GM21723 (cell line): Measurements from ENCODE around the gene DSCAM.

Experiments used
- ATAC-seq: cut with Tn5 transposase; IDR thresholded peaks from one replicate; pipeline ENCODE4 v1.9.1; 2021; ENCODE audit warnings: mild to moderate bottlenecking, moderate library complexity; ENCODE audit not compliant: unreplicated experiment

Gene DSCAM

DNA sequence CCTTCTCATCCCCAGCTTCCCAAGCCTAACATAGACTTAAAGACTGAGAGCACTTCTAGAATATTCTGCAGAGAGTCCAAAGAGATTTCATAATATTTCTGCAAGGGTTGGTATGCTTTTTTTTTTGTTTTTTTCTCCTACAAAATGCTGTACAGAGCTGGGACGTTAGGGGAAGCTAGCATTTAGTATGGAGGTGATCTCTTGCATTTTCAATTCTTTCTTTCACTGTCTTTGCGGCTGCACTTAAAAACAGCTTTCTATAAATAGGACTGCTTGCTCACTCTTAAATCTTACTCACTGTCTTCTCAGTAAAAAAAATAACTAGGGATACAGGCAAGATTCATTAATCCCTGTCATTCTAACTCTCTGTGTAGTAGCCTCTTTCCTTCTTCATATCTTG, 7.4 kb downstream of the DSCAM start:
- no peak for ATAC-seq

DNA sequence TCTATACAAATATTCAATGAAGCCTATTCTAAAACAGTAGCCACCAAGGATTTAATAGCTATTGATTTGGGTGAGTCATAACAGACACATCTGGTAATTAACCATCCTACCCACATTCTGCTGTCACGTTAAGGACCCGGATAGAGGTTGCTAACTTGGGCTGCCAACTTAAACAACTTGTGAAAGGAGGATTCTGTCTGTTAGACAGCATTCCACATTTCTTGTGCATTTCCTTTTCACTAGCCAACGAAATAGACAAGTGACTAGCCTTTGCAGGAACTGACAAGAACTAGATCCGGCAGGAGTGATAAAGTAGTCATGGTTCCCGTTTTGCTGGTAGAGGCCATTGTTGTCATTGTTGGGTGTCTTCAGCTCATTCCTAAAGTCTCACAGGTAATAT, 9.5 kb downstream of the DSCAM start:
- ATAC-seq, result no peak

- no peak for ATAC-seq
These were observed 11.7 kb downstream of the DSCAM start for GRCh38 chr21:40835184-40835694.

DNA sequence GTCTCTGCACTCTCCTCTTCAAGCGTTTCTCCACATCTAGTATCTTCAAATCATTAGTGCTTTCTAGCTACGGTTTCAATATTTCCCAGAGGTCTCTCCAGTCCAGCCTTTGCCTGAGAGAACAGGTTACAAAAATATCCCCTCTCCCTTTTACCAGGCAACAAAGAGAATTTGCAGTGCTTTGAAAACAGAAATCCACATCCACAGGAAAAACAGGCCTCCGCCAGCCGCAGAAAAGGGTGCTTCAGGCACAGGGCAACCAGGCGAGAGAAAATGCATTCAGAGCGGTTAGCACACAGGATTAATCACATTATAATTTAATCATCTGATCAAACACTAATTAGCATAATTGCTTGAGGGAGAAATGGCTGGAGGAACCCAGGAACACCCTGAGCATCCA, 13.8 kb downstream of the DSCAM start:
- no peak for ATAC-seq

- no peak for ATAC-seq
These were observed 14.6 kb downstream of the DSCAM start for GRCh38 chr21:40832316-40832715.

- ATAC-seq, result no peak
These were observed 16.1 kb downstream of the DSCAM start for GRCh38 chr21:40830836-40831235.

GRCh38 chr21:40829791-40830190, 17.2 kb downstream of the DSCAM start:
- no peak for ATAC-seq

- ATAC-seq, result no peak
These were observed 17.6 kb downstream of the DSCAM start for GRCh38 chr21:40829308-40829707.

GRCh38 chr21:40827509-40827908, 19.4 kb downstream of the DSCAM start:
- no peak for ATAC-seq

- ATAC-seq, result no peak
These were observed 27.7 kb downstream of the DSCAM start for GRCh38 chr21:40819071-40819900.

GRCh38 chr21:40813918-40814317, 33.0 kb downstream of the DSCAM start:
- no peak for ATAC-seq

- ATAC-seq, result no peak
These were observed 37.2 kb downstream of the DSCAM start for GRCh38 chr21:40809673-40810197.

DNA sequence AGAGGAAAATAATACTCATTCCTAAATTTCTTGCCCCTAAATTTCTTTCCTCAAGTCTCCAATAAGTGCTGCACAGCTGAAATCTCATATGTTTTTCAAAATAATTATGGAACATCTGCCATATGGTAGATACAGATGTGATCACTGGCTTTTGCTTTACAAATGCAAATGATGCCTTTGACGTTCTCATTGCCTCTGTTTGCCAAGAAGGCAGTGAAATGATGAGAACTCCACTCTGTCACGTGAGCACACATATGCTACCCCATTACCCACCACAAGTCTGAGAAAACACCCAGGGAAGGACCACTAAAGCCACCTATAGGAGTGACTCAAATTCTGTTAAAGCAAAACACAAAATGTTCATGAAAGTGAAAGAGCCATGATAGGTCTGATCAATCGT, 43.9 kb downstream of the DSCAM start:
- ATAC-seq, result no peak

- ATAC-seq, result no peak
These were observed 46.8 kb downstream of the DSCAM start for GRCh38 chr21:40800126-40800525.

DNA sequence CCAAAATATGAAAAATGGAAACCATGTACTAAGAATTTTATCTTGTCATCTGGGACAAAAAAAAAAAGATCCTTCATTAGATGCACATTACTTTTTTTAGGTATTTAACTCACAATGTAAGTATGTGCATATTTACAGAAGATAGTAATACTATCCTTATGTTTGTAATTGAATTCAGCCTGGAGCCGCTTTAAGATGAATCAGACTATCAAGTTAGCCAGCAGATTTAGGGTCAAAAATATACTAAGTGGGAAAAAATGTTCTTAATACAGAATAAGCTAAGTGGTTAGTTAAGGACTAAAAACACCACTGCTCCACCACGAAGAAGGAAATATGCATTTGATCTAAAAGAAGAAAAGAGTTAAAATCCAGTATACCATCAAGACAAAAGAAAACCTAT, 49.1 kb downstream of the DSCAM start:
- no peak for ATAC-seq

GRCh38 chr21:40797410-40797809, 49.5 kb downstream of the DSCAM start:
- ATAC-seq, result no peak

DNA sequence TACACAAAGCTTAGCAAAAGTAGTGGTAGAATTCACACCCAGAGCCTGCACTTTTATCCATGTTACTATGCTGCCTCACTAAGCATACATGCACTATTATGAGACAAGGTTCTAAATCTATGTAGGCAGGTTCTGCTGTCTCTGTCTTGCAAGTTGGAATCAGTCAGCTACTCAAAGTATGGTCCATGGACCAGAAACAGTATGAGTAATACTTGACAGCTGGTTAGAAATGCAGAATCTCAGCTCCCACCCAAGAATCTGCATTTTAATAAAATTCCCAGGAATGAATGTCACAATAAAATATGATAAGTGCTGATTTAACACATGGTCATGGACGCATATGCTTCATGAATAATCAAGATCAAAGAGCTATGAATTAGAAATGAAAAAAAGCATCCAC, 50.5 kb downstream of the DSCAM start:
- ATAC-seq, result no peak

GRCh38 chr21:40795313-40795712, 51.6 kb downstream of the DSCAM start:
- ATAC-seq, result no peak

DNA sequence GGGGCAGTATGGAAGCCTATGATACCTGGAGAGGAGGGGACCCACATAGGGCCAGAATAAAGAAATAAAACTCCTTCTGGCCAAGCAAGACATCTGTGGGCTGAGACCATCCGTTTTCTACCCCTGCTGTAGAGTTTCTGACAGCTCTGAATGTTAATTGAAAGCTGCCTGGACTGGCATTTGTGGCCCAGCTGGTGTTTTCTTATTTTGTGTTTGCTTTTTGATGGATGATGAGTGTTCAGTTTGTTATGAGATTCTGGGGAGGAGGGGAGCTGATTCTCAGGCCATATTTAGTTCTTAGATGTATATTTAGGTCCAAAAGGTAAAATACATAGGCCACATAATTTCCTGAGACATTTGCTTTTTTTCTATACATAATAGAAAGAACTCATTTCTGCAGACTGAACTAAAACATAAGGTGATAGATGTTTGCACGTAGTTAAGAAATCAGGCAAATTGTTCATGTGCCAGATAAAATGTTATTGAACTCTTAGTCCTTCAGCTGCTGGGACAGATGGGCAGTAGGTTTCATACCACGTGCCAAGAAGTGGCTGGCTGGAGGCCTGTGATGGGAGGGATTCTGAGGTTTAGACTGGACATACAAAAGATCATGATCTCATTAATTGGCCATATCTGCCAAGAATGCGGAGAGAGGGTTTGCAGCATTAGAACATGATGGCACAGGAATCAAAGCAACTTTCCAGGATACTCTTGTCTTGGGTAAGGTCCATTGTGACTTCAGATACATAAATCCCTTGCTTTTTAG, 54.1 kb downstream of the DSCAM start:
- no peak for ATAC-seq

GRCh38 chr21:40788635-40789034, 58.3 kb downstream of the DSCAM start:
- no peak for ATAC-seq

- no peak for ATAC-seq
These were observed 63.6 kb downstream of the DSCAM start for GRCh38 chr21:40783404-40783803.
